Endothelial cell of umbilical vein (primary cell): ENCODE data around the gene CD300LD. TPM values are rescaled to one million over a fixed set of nuclear protein-coding genes. Genes with fewer than 3 reads are reported as not detected.

Source experiments
- BruUV-seq: library from RNA; stranded (reverse); fragments of 400-500 nt; replicated peaks from 2 replicates; lab custom pipeline; 2021; lab: Mats Ljungman, UMichigan
- CTCF ChIA-PET: fragments of 300-600, 350-600 bp; sonication (Branson Sonifier 250); formaldehyde crosslinking; loops from one replicate; lab custom pipeline; 2021; ENCODE audit warnings: antibody characterized with exemption, inconsistent platforms; lab: Charles Lee
- POLR2A ChIA-PET: fragments of 300-600, 350-600 bp; sonication (Branson Sonifier 250); formaldehyde crosslinking; loops from one replicate; lab custom pipeline; 2021; ENCODE audit warnings: antibody characterized with exemption, inconsistent platforms; lab: Charles Lee
- DNase-seq: peaks from one replicate; pipeline ENCODE4 v3.0.0-alpha.2; 2011; ENCODE audit warnings: low read depth, low spot score
- FAIRE-seq: peaks from 2 replicates; lab custom pipeline; 2011; peaks lifted over from hg19 to GRCh38; lab: Jason Lieb, UNC
- H2AFZ ChIP-seq: 2 replicates; pipeline ENCODE4 v1.6.0; 2012; ENCODE audit warnings: low read depth, low read length, control low read depth, inconsistent platforms
- H3K27ac ChIP-seq: 2 replicates; pipeline ENCODE4 v1.5.1; 2011; ENCODE audit warnings: low read depth, mild to moderate bottlenecking, control low read depth, low read length, moderate library complexity; ENCODE audit not compliant: insufficient read depth
- H3K27me3 ChIP-seq, 2 experiments: 2 replicates each; pipeline versions ENCODE4 v1.6.0 to v1.6.1; 2011; ENCODE audit warnings: low read length in 2 of 2, mixed read lengths in 1 of 2; ENCODE audit not compliant: control insufficient read depth in 2 of 2, insufficient read depth in 2 of 2
- H3K36me3 ChIP-seq, 2 experiments: 2 replicates in 1 of 2; 3 replicates in 1 of 2; pipeline ENCODE4 v1.5.1; 2011; ENCODE audit warnings: low read length in 2 of 2, mild to moderate bottlenecking in 1 of 2, moderate library complexity in 1 of 2; ENCODE audit not compliant: control insufficient read depth in 2 of 2, insufficient read depth in 2 of 2; ENCODE audit errors: extremely low read depth in 1 of 2
- H3K4me1 ChIP-seq: 3 replicates; pipeline ENCODE4 v1.5.1; 2011; ENCODE audit warnings: mild to moderate bottlenecking, low read length; ENCODE audit not compliant: control insufficient read depth, insufficient read depth; ENCODE audit errors: extremely low read depth
- H3K4me2 ChIP-seq: 2 replicates; pipeline ENCODE4 v1.6.1; 2011; ENCODE audit warnings: low read length, control low read depth, mixed read lengths; ENCODE audit not compliant: insufficient read depth
- H3K4me3 ChIP-seq, 3 experiments: fragments of 200-600 bp in 1 of 3; sonication (generic), shearing (Covaris generic) in 1 of 3; replicated peaks in 1 of 3; 2 replicates each; pipeline ENCODE4 v1.5.1; 2011 to 2016; ENCODE audit warnings: control low read depth in 3 of 3, low read length in 3 of 3, mild to moderate bottlenecking in 2 of 3, inconsistent platforms in 1 of 3, low read depth in 1 of 3, moderate library complexity in 1 of 3; ENCODE audit not compliant: insufficient read depth in 1 of 3
- H3K79me2 ChIP-seq: 2 replicates; pipeline ENCODE4 v1.6.0; 2012; ENCODE audit warnings: low read length, inconsistent platforms; ENCODE audit not compliant: control insufficient read depth, insufficient read depth
- H3K9ac ChIP-seq: replicated peaks from 2 replicates; pipeline ENCODE3; 2011; ENCODE audit warnings: low read length, control low read depth; ENCODE audit not compliant: insufficient read depth; ENCODE audit errors: extremely low read depth
- H3K9me1 ChIP-seq: replicated peaks from 3 replicates; pipeline ENCODE4 v1.6.0; 2011; ENCODE audit warnings: mild to moderate bottlenecking, low read length; ENCODE audit not compliant: control insufficient read depth, insufficient read depth; ENCODE audit errors: extremely low read depth
- H3K9me3 ChIP-seq: replicated peaks from 2 replicates; pipeline ENCODE4 v1.5.1; 2012; ENCODE audit warnings: low read length, inconsistent platforms; ENCODE audit not compliant: control insufficient read depth, insufficient read depth
- H4K20me1 ChIP-seq: replicated peaks from 2 replicates; pipeline ENCODE3; 2011; ENCODE audit warnings: mild to moderate bottlenecking, low read length; ENCODE audit not compliant: control insufficient read depth, insufficient read depth; ENCODE audit errors: extremely low read depth
- CTCF ChIP-seq, 2 donors: IDR thresholded peaks; 1 replicate in 1 of 2; 2 replicates in 1 of 2; pipeline ENCODE4 v1.5.1; 2011; ENCODE audit warnings: low read length in 2 of 2, mild to moderate bottlenecking in 2 of 2, moderate library complexity in 2 of 2, control low read depth in 1 of 2, inconsistent platforms in 1 of 2, low read depth in 1 of 2; ENCODE audit not compliant: insufficient read depth in 1 of 2; ENCODE audit errors: extremely low read depth in 1 of 2
- EZH2 ChIP-seq: IDR thresholded peaks from 2 replicates; pipeline ENCODE4 v1.6.1; 2012; ENCODE audit warnings: borderline replicate concordance, low read depth, mild to moderate bottlenecking, moderate library complexity, low read length, inconsistent platforms; ENCODE audit not compliant: severe bottlenecking
- FOS ChIP-seq: IDR thresholded peaks from 2 replicates; pipeline ENCODE4 v1.6.1; 2011; ENCODE audit warnings: mild to moderate bottlenecking, low read length, moderate library complexity, borderline replicate concordance; ENCODE audit not compliant: insufficient read depth
- GATA2 ChIP-seq: IDR thresholded peaks from 2 replicates; pipeline ENCODE4 v1.7.0; 2011; ENCODE audit warnings: low read depth, mild to moderate bottlenecking, moderate library complexity, mixed read lengths, low read length; ENCODE audit not compliant: insufficient read length, insufficient read depth
- JUN ChIP-seq: IDR thresholded peaks from 2 replicates; pipeline ENCODE4 v1.6.1; 2011; ENCODE audit warnings: borderline replicate concordance, low read depth; ENCODE audit not compliant: insufficient read length, insufficient read depth
- MAX ChIP-seq: IDR thresholded peaks from 2 replicates; pipeline ENCODE4 v1.6.1; 2011; ENCODE audit not compliant: insufficient read depth, insufficient read length
- MYC ChIP-seq: IDR thresholded peaks from one replicate; pipeline ENCODE4 v1.6.1; 2011; ENCODE audit warnings: mild to moderate bottlenecking, low read depth, low read length
- POLR2A ChIP-seq: IDR thresholded peaks from 2 replicates; pipeline ENCODE4 v1.6.1; 2012; ENCODE audit warnings: low read depth, mild to moderate bottlenecking, control low read depth, low read length
- POLR2AphosphoS5 ChIP-seq: IDR thresholded peaks from 2 replicates; pipeline ENCODE4 v1.6.1; 2012; ENCODE audit warnings: low read depth, mild to moderate bottlenecking, control low read depth, low read length, moderate library complexity; ENCODE audit not compliant: insufficient read depth
- dilution Hi-C: fragments of 300-500 bp; cut with MboI; formaldehyde crosslinking; loops from one replicate; pipeline ENCODE4 v1.15.0; 2019; ENCODE audit warnings: low sequenced_read_pairs; ENCODE audit not compliant: extremely low pct_ligation_motif_present
- intact Hi-C: fragments of 100-400 bp; cut with micrococcal nuclease; formaldehyde crosslinking; loops from one replicate; pipeline ENCODE4 v1.10.0; 2022
- polyA plus RNA-seq, 4 experiments: library from polyadenylated mRNA; depleted of rRNA in 3 of 4; stranded (reverse) in 3 of 4; unstranded in 1 of 4; fragments of >200 nt; gene quantifications; 2 replicates each; pipeline versions ENCODE4 v1.2.1 to v1.2.3, GENCODE V29; 2011 to 2012; ENCODE audit warnings: missing spikeins in 1 of 4
- total RNA-seq: library from RNA; stranded (reverse); gene quantifications from 2 replicates; pipeline ENCODE4 v1.2.3, GENCODE V29; 2021

Gene CD300LD
- total and polyA plus RNA-seq, 2 donors (not counting 3 experiments of a cell fraction or from before 2014, with no cell fraction given): not detected

- no peaks in the 10 kb centered on the region for H3K79me2 ChIP-seq
- DNase-seq (no peak), FAIRE-seq (no peak)
- no peak overlapping the region for H3K9ac ChIP-seq
- dilution Hi-C loops: no loop called here
- H3K9me3 ChIP-seq: no peaks in the 10 kb centered on the region
- H3K27ac ChIP-seq: no peak overlapping the region
- H2AFZ ChIP-seq: no peak overlapping the region
- intact Hi-C loops: no loop called here
- H3K4me1 ChIP-seq: no peaks in the 10 kb centered on the region
- ChIA-PET CTCF (no interaction called here), POLR2A (no interaction called here)
- H3K27me3 ChIP-seq: no peaks in the 10 kb centered on the region
- H3K9me1 ChIP-seq: no peaks in the 10 kb centered on the region
- TF ChIP-seq MAX (no peak), GATA2 (no peak), JUN (no peak), FOS (no peak), EZH2 (no peak), MYC (no peak), POLR2A (no peak), POLR2AphosphoS5 (no peak), CTCF (IDR thresholded peaks at IDR 0.05; ENCODE audit: extremely low read depth in 1 of 2, insufficient read depth in 1 of 2, low read depth in 1 of 2, low read length in 2 of 2) (no peak)
- no peaks in the 10 kb centered on the region for H3K36me3 ChIP-seq
- H3K4me3 ChIP-seq: no peak overlapping the region
- BruUV-seq: no TSS peak
- H3K4me2 ChIP-seq: no peak overlapping the region
- H4K20me1 ChIP-seq: no peaks in the 10 kb centered on the region
These were observed 52.7 kb downstream of the CD300LD start for GRCh38 chr17:74539281-74539820.
